ENCODE data around the gene CLIC4. TPM values are rescaled to one million over a fixed set of nuclear protein-coding genes. Genes with fewer than 3 reads are reported as not detected.

CLIC4 gene
- total and polyA plus RNA-seq, 2 of the 8 experiments (the other 6 are each of a cell fraction or from before 2014, with no cell fraction given): 77.5 to 293 TPM

GRCh38 chr1:24803987-24804530 is 58.8 kb downstream of the CLIC4 start:
- Histone ChIP-seq H4K20me1 (replicated peaks in 1 of 2; ENCODE audit: control insufficient read depth in 1 of 2, insufficient read depth in 2 of 2, low read length in 2 of 2) (peaks cover 1 to 2% of the 10 kb centered on the region in 2 experiments), H4K5ac (ENCODE audit: insufficient read length, low read depth, low read length) (no peak overlapping the region), H2AFZ (ENCODE audit: low read length) (no peak overlapping the region), H2BK12ac (ENCODE audit: low read depth, low read length) (no peak overlapping the region), H3K79me1 (ENCODE audit: low read depth, low read length) (no peaks in the 10 kb centered on the region), H2BK20ac (ENCODE audit: low read length) (no peak overlapping the region), H3K27me3 (replicated peaks in 1 of 4; ENCODE audit: control insufficient read depth in 3 of 4, extremely low read depth in 1 of 4, insufficient read depth in 3 of 4, low read length in 3 of 4) (no peaks in the 10 kb centered on the region), H3K56ac (replicated peaks; ENCODE audit: insufficient read length, low read depth, low read length) (no peak overlapping the region), H3K36me3 (ENCODE audit: control insufficient read depth in 2 of 4, insufficient read depth in 4 of 4, low read length in 3 of 4) (peaks cover 0 to 29% (median 3%) of the 10 kb centered on the region in 4 experiments; a peak in 4 of 8 replicates), H3K23me2 (ENCODE audit: low read depth, low read length) (no peaks in the 10 kb centered on the region; the same call in 1 of the 2 replicates), H3K4me1 (replicated peaks in 1 of 4; ENCODE audit: control insufficient read depth in 3 of 4, insufficient read depth in 4 of 4, low read length in 3 of 4) (no peaks in the 10 kb centered on the region), H2BK15ac (ENCODE audit: low read length) (no peak overlapping the region), H2BK5ac (ENCODE audit: low read depth, low read length) (no peak overlapping the region), H3K23ac (ENCODE audit: insufficient read length) (no peak overlapping the region), H2BK120ac (replicated peaks; ENCODE audit: low read depth, low read length) (no peak overlapping the region), H3K9ac (replicated peaks in 1 of 4; ENCODE audit: extremely low read depth in 1 of 4, low read depth in 3 of 4, low read length in 3 of 4) (no peak overlapping the region), H3K14ac (ENCODE audit: insufficient read length) (no peak overlapping the region), H3K4me2 (ENCODE audit: insufficient read depth in 1 of 2, low read depth in 2 of 2, low read length in 2 of 2) (no peak overlapping the region), H2AK5ac (ENCODE audit: low read depth, low read length) (no peak overlapping the region), H4K8ac (ENCODE audit: extremely low read depth, insufficient read depth, low read length) (no peak overlapping the region), H3K9me3 (ENCODE audit: insufficient read depth in 2 of 2, low read depth in 1 of 2, low read length in 1 of 2) (peaks cover 0 to 3% of the 10 kb centered on the region in 2 experiments; a peak in 1 of 4 replicates), H3K4ac (replicated peaks; ENCODE audit: insufficient read length, low read depth, low read length) (no peak overlapping the region), H3K27ac (ENCODE audit: low read depth, low read length) (no peak overlapping the region), H3K18ac (ENCODE audit: extremely low read depth, low read length) (no peak overlapping the region), H4K91ac (replicated peaks; ENCODE audit: insufficient read length, low read length) (no peak overlapping the region), H3K79me2 (ENCODE audit: control insufficient read depth in 1 of 2, insufficient read depth in 2 of 2, low read length in 2 of 2) (peaks cover 3 to 73% of the 10 kb centered on the region in 2 experiments; a peak in 3 of 4 replicates), H3K4me3 (ENCODE audit: extremely low read depth in 1 of 4, insufficient read depth in 2 of 4, low read depth in 3 of 4, low read length in 4 of 4) (no peak overlapping the region)
- DNase-seq (ENCODE audit: low read depth in 1 of 2, low spot score in 2 of 2): no peak
- no peak for FAIRE-seq
- CTCF ChIA-PET (ENCODE audit: partially characterized antibody): interaction anchor here (0.7 kb wide), 1 partner anchor 31 kb away, joined by 3 read pairs; no protein-coding TSS in a partner anchor
- POLR2A ChIA-PET (ENCODE audit: partially characterized antibody): no interaction called here
- TF ChIP-seq JUN (IDR thresholded peaks at IDR 0.05; ENCODE audit: low read depth, low read length) (no peak), KDM4A (IDR thresholded peaks at IDR 0.05; ENCODE audit: low read depth, low read length, severe bottlenecking) (no peak), BACH1 (IDR thresholded peaks at IDR 0.05; ENCODE audit: low read length) (no peak), RNF2 (IDR thresholded peaks at IDR 0.05; ENCODE audit: borderline replicate concordance, low read depth, low read length, missing control alignments, poor library complexity, severe bottlenecking) (no peak), POLR2AphosphoS5 (IDR thresholded peaks at IDR 0.05; ENCODE audit: low read depth, low read length) (no peak), RFX5 (IDR thresholded peaks at IDR 0.05; ENCODE audit: borderline replicate concordance, low read depth, low read length) (no peak), EP300 (IDR thresholded peaks at IDR 0.05; ENCODE audit: borderline replicate concordance in 1 of 2, low read depth in 2 of 2, low read length in 2 of 2) (no peak), RAD21 (IDR thresholded peaks at IDR 0.05 in 1 of 2, conservative IDR thresholded peaks at IDR 0.05 in 1 of 2; ENCODE audit: low read depth in 2 of 2, low read length in 2 of 2) (no peak), JUND (IDR thresholded peaks at IDR 0.05; ENCODE audit: low read length) (no peak), GTF2F1 (IDR thresholded peaks at IDR 0.05; ENCODE audit: borderline replicate concordance, low read depth, low read length) (no peak), SP2 (IDR thresholded peaks at IDR 0.05; ENCODE audit: low read length) (no peak), POLR2A (IDR thresholded peaks at IDR 0.05; ENCODE audit: control extremely low read depth in 1 of 2, low read depth in 2 of 2, low read length in 2 of 2) (no peak), NANOG (IDR thresholded peaks at IDR 0.05; ENCODE audit: insufficient read depth, low read depth, low read length, poor library complexity, severe bottlenecking) (no peak), SIN3A (conservative IDR thresholded peaks at IDR 0.05 in 1 of 2, IDR thresholded peaks at IDR 0.05 in 1 of 2; ENCODE audit: low read depth in 1 of 2, low read length in 2 of 2) (no peak)
